Testis (tissue), 3 donors: Measurements from ENCODE around the gene AASDH. TPM values are rescaled to one million over a fixed set of nuclear protein-coding genes. Genes with fewer than 3 reads are reported as not detected.
A peak's percentile ranks its signal among the peaks of the same experiment; 100 is the strongest.

ENCODE experiments used
- DNase-seq: peaks from one replicate; pipeline ENCODE4 v3.0.0-alpha.2; 2019
- H3K27ac ChIP-seq, 2 donors: fragments of 200-600 bp; sonication (generic); one replicate each; pipeline ENCODE4 v1.5.1; 2019
- H3K27me3 ChIP-seq: fragments of 200-600 bp; sonication (generic); one replicate; pipeline ENCODE4 v1.5.1; 2019
- H3K36me3 ChIP-seq: fragments of 200-600 bp; sonication (generic); one replicate; pipeline ENCODE4 v1.5.1; 2017; ENCODE audit warnings: low read depth; ENCODE audit errors: missing control alignments
- H3K4me1 ChIP-seq: fragments of 200-600 bp; sonication (generic); one replicate; pipeline ENCODE4 v1.5.1; 2019
- H3K4me3 ChIP-seq, 2 donors: fragments of 200-600 bp; sonication (generic); one replicate each; pipeline ENCODE4 v1.5.1; 2017 to 2019
- H3K9me3 ChIP-seq: fragments of 200-600 bp; sonication (generic); one replicate; pipeline ENCODE4 v1.5.1; 2017
- POLR2A ChIP-seq: fragments of 450-650 bp; IDR thresholded peaks from one replicate; pipeline ENCODE4 v1.6.1; 2017; ENCODE audit warnings: antibody characterized with exemption, mild to moderate bottlenecking, moderate library complexity
- WGBS, 2 donors: methylation state at CpG; one replicate each; pipeline ENCODE4 v1.1.5; 2018; 5-methylcytosine and 5-hydroxymethylcytosine counted together
- intact Hi-C: fragments of 100-400 bp; cut with DNase I; formaldehyde crosslinking; loops from one replicate; pipeline ENCODE4 v1.15.1; 2023; ENCODE audit warnings: low total_unique reads
- polyA plus RNA-seq: library from polyadenylated mRNA; stranded (reverse); fragments of 350-450 nt; fragmentation: Illumina TruSeq; extraction: RNeasy Lipid Tissue Mini Kit (QIAGEN cat#74804); gene quantifications from one replicate; pipeline ENCODE4 v1.2.3, GENCODE V29; 2014; ENCODE audit warnings: low read depth, low replicate concordance; ENCODE audit not compliant: insufficient read depth
- total RNA-seq, 2 donors: library from RNA; depleted of rRNA; stranded (reverse); fragments of >200 nt; gene quantifications; one replicate each; pipeline ENCODE4 v1.2.3, GENCODE V29; 2016
- TF ChIP-seq, protein P1 (sequence below), 3 experiments: fragments of 450-650 bp in 2 of 3; fragments of 200-600 bp in 1 of 3; sonication (generic) in 1 of 3; IDR thresholded peaks; one replicate each; pipeline ENCODE4 v1.5.1; 2016 to 2019; ENCODE audit warnings: antibody characterized with exemption in 3 of 3, mild to moderate bottlenecking in 2 of 3, moderate library complexity in 1 of 3

The AASDH gene
- total and polyA plus RNA-seq, 3 donors from 2014 or later = 7.8 to 19.5 (median 12.3) TPM

DNA sequence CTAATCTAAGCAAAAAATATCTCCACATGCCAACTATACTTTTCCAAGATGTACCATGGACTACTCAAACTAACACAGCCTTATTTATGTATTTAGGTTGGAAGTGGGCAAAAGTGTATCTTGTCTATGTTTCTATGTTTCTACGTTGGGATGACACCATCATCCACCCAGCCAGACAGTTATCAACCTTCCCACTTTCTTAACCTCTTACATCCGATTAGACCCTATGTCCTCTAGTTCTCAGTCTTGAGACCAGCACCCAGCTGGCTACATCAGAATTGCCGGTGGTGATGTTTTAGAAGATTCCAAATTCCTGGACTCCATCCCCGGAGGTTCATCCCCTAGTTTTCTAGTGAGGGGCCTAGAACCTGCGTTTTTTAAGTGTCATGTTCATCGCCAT, 1.0 kb upstream of the AASDH start:
- DNase-seq = no peak
- H3K4me3 ChIP-seq = peak overlapping the region; percentile 74 to 87
- H3K27me3 ChIP-seq = no peaks in the 10 kb centered on the region
- H3K4me1 ChIP-seq = no peaks in the 10 kb centered on the region
- no peak overlapping the region for H3K27ac ChIP-seq
- 12 to 18% methylated on average over 6 of the region's 6 CpGs for WGBS, 2 donors
- no peaks in the 10 kb centered on the region for H3K9me3 ChIP-seq
- no peaks in the 10 kb centered on the region for H3K36me3 ChIP-seq
- TF ChIP-seq POLR2A = no peak
- TF ChIP-seq, protein P1, sequence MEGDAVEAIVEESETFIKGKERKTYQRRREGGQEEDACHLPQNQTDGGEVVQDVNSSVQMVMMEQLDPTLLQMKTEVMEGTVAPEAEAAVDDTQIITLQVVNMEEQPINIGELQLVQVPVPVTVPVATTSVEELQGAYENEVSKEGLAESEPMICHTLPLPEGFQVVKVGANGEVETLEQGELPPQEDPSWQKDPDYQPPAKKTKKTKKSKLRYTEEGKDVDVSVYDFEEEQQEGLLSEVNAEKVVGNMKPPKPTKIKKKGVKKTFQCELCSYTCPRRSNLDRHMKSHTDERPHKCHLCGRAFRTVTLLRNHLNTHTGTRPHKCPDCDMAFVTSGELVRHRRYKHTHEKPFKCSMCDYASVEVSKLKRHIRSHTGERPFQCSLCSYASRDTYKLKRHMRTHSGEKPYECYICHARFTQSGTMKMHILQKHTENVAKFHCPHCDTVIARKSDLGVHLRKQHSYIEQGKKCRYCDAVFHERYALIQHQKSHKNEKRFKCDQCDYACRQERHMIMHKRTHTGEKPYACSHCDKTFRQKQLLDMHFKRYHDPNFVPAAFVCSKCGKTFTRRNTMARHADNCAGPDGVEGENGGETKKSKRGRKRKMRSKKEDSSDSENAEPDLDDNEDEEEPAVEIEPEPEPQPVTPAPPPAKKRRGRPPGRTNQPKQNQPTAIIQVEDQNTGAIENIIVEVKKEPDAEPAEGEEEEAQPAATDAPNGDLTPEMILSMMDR (IDR thresholded peaks at IDR 0.05) = no peak
- intact Hi-C loops = no loop called here

DNA sequence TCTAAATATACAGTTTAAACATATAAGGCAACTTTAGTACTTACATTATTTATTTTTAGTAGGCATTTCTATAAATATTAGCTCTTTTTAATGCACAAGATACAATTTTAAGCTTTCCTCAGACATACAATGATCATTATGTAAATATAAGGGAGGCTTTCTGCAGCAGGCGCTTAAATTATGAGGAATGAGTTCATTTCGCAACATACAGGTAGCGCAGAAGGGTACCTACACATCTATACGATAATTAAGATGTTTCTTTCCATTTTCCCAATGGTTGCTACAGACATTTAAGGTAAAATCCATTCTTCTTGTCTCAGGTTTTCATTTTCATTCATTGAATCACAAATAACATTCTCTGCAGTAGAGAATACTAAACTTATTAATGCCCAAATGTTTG, 1.2 kb downstream of the AASDH start:
- WGBS, 2 donors = 65 to 79% methylated on average over 4 of the region's 4 CpGs
- no peak for TF ChIP-seq POLR2A
- TF ChIP-seq, protein P1 (IDR thresholded peaks at IDR 0.05) = no peak
- no peak overlapping the region for H3K27ac ChIP-seq
- peak overlapping the region in 1 of 2 donors; percentile 74 for H3K4me3 ChIP-seq
- no peaks in the 10 kb centered on the region for H3K9me3 ChIP-seq
- no peak for DNase-seq
- no peaks in the 10 kb centered on the region for H3K4me1 ChIP-seq
- H3K27me3 ChIP-seq = no peaks in the 10 kb centered on the region
- intact Hi-C loops = no loop called here
- no peaks in the 10 kb centered on the region for H3K36me3 ChIP-seq

GRCh38 chr4:56375458-56375857, 11.8 kb downstream of the AASDH start:
- 57 to 69% methylated on average over 2 of the region's 2 CpGs for WGBS, 2 donors
- intact Hi-C loops = no loop called here
- H3K36me3 ChIP-seq = no peaks in the 10 kb centered on the region
- H3K9me3 ChIP-seq = no peaks in the 10 kb centered on the region
- no peak overlapping the region for H3K27ac ChIP-seq
- no peaks in the 10 kb centered on the region for H3K4me1 ChIP-seq
- no peak for TF ChIP-seq POLR2A
- TF ChIP-seq, protein P1 (IDR thresholded peaks at IDR 0.05) = no peak
- no peak overlapping the region for H3K4me3 ChIP-seq
- H3K27me3 ChIP-seq = no peaks in the 10 kb centered on the region
- no peak for DNase-seq

DNA sequence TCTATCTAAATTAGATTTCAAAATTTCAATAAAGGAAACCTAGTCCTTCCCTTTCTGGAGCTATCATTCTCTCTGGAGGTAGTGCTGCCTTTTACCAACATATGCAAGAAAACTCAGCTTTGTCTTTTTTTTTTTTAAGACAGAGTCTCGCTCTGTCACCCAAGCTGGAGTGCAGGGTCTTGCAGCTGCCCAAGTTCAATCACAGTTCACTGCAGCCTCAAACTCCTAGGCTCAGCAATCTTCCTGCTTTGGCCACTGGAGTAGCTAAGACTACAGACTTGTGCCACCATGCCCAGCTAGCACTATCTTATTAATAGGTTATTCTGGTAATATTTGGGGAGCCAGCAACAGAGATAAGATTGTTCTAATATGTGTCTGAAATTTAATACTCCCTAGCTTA, 12.3 kb downstream of the AASDH start:
- WGBS, 2 donors = 92 to 100% methylated on average over 1 of the region's 1 CpG

GRCh38 chr4:56372774-56373173, 14.5 kb downstream of the AASDH start:
- H3K27ac ChIP-seq = no peak overlapping the region
- H3K27me3 ChIP-seq = no peaks in the 10 kb centered on the region
- H3K4me3 ChIP-seq = no peak overlapping the region
- 0 to 3% methylated on average over 1 of the region's 1 CpG for WGBS, 2 donors
- TF ChIP-seq POLR2A = no peak
- TF ChIP-seq, protein P1 (IDR thresholded peaks at IDR 0.05) = no peak
- H3K4me1 ChIP-seq = no peaks in the 10 kb centered on the region
- intact Hi-C loops = no loop called here
- no peaks in the 10 kb centered on the region for H3K9me3 ChIP-seq
- no peak for DNase-seq
- H3K36me3 ChIP-seq = no peaks in the 10 kb centered on the region

More for the DNA sequence above, 12.3 kb downstream of the AASDH start:
- Histone ChIP-seq H3K27me3 (no peaks in the 10 kb centered on the region), H3K27ac (no peak overlapping the region), H3K4me3 (no peak overlapping the region), H3K4me1 (no peaks in the 10 kb centered on the region), H3K36me3 (no peaks in the 10 kb centered on the region), H3K9me3 (no peaks in the 10 kb centered on the region)
- DNase-seq = no peak
- intact Hi-C loops = no loop called here
- TF ChIP-seq, protein P1 (IDR thresholded peaks at IDR 0.05) = no peak
- TF ChIP-seq POLR2A = no peak
